GM12892 (cell line): ENCODE measurements around the gene PTMS.

Experiments
- DNase-seq: peaks from one replicate; pipeline ENCODE4 v3.0.0; 2011; ENCODE audit not compliant: insufficient read length
- FAIRE-seq: peaks from 2 replicates; lab custom pipeline; 2011; peaks lifted over from hg19 to GRCh38; lab: Jason Lieb, UNC
- POLR2A ChIP-seq: IDR thresholded peaks from 2 replicates; pipeline ENCODE4 v1.6.1; 2011; ENCODE audit warnings: low read depth, low read length, control low read depth
- POLR2AphosphoS5 ChIP-seq: IDR thresholded peaks from 2 replicates; pipeline ENCODE4 v1.6.1; 2011; ENCODE audit warnings: low read depth, low read length, control low read depth
- TAF1 ChIP-seq: IDR thresholded peaks from 2 replicates; pipeline ENCODE4 v1.6.1; 2011; ENCODE audit warnings: low read depth, mild to moderate bottlenecking, control low read depth, low read length, borderline replicate concordance

Gene PTMS

DNA sequence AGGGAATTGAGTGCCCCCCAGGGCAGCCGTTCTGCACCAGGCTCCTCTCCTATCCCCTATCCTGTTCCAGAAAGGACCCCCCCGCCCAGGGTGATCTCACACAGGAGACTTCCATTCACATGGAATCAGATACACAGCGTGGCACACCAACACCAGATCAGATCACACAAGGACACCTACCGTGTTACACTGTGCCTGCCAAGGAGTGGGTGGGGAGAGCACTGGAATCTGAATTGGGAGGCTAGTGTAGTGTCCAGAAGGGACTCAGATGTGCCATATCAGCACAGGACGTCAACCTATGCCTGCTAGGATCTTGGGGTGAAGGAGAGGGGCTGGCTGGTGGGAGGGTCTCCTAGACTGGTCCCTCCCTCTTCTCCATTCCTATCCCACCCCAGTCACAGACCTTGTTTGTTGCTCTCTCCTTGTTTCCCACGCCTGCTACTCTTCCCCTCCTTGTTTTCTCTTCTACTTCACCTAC, 2.3 kb downstream of the PTMS start:
- TF ChIP-seq POLR2AphosphoS5: no peak
- no peak for TF ChIP-seq TAF1
- TF ChIP-seq POLR2A: no peak
- FAIRE-seq: no peak
- DNase-seq: no peak

DNA sequence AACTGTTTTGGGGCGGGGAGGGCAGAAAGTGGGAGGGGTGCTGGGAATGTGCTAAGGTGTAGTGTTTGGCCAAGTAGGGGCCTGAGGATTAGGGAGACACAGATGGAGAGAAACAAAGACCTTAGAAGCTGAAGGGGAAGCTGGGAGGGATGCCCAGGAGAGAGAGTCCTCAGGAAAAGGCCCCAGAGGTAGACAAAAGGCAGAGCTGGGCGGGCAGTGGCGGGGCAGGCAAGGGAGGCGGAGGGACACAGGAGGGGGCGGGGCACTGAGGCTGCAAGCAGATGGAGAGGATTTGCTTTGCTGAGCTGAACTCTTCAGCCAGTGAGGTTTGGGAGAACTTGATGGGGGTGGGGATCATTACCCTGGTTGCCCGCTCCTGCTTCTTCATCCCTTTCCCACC, 2.8 kb downstream of the PTMS start:
- DNase-seq: no peak
- no peak for TF ChIP-seq POLR2A
- no peak for TF ChIP-seq POLR2AphosphoS5
- TF ChIP-seq TAF1: no peak
- no peak for FAIRE-seq

DNA sequence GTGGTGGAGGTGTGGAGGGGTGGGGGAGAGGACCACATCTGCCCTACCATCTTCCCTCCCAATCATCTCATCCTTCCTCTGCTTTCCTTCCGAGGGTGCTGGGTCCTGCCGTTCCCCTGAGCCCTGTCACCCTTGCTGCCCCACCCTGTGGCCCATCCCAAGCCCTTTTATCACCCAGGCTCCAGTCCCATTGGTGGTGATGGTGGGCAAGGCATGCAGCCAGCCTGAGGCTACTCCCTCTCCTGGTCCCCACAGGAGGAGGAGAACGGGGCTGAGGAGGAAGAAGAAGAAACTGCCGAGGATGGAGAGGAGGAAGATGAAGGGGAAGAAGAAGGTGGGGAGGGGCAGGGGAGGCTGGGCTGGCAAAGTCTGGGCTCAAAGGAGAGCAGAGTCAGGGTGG, 3.5 kb downstream of the PTMS start:
- DNase-seq: no peak
- TF ChIP-seq POLR2A (no peak), TAF1 (no peak), POLR2AphosphoS5 (no peak)
- FAIRE-seq: no peak

DNA sequence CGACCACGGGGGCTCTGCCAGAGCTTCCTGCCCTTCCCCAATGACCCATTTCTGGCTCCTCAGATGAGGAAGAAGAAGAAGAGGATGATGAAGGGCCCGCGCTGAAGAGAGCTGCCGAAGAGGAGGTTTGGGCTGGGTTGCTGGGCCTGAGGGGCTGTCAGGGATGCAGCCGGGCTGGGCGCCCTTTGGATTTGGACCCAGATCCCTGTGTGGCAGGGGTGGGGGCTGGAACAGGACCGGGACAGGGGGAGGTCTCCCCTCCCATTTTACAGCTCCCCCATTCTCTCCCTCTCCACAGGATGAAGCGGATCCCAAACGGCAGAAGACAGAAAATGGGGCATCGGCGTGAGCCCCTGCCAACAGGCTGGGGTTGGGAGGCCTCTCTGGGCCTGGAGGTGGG, 3.9 kb downstream of the PTMS start:
- DNase-seq (no peak), FAIRE-seq (no peak)
- TF ChIP-seq TAF1: no peak
- no peak for TF ChIP-seq POLR2A
- TF ChIP-seq POLR2AphosphoS5: no peak

DNA sequence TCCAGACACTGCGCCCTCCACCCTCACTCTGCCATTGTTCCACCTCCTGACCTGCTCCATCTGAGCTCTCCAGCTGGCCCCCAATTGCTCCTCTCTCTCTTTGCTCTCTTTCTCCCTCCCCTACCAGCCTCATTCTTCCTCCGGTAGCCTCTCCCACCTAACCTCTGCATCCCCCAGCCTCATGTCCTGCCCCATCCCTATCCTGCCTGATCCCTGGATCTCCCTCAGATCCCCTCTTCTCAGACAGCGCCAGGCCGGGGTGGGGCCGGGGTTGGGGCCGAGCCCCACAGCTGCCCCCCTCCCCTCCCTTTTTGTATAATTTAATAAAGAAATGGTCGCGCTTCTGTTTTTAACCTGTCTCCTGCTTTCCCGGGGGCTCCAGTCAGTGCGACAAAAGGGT, 4.4 kb downstream of the PTMS start:
- TF ChIP-seq POLR2A (no peak), POLR2AphosphoS5 (no peak), TAF1 (no peak)
- FAIRE-seq: no peak
- DNase-seq: no peak

DNA sequence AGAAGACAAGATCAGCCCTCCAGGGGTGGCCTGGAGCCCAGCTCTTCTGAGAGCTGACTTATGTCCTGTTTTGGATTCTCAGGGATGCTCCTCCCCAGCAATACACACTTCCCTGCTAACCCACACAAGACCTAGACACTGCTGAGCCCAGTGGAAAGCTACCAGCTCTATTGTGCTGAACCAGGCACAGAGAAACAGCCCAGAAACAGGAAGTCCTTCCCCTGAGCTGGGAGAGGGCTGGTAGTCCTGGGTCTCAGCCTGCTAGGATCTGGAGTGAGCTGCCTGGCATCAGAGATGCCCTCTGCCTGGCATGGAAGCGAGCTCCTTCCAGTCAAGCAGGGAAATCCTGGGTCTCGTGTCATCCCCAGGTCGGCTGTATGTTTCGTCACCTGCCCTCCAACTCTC, 4.9 kb downstream of the PTMS start:
- no peak for FAIRE-seq
- no peak for DNase-seq
- TF ChIP-seq TAF1 (no peak), POLR2A (no peak)

DNA sequence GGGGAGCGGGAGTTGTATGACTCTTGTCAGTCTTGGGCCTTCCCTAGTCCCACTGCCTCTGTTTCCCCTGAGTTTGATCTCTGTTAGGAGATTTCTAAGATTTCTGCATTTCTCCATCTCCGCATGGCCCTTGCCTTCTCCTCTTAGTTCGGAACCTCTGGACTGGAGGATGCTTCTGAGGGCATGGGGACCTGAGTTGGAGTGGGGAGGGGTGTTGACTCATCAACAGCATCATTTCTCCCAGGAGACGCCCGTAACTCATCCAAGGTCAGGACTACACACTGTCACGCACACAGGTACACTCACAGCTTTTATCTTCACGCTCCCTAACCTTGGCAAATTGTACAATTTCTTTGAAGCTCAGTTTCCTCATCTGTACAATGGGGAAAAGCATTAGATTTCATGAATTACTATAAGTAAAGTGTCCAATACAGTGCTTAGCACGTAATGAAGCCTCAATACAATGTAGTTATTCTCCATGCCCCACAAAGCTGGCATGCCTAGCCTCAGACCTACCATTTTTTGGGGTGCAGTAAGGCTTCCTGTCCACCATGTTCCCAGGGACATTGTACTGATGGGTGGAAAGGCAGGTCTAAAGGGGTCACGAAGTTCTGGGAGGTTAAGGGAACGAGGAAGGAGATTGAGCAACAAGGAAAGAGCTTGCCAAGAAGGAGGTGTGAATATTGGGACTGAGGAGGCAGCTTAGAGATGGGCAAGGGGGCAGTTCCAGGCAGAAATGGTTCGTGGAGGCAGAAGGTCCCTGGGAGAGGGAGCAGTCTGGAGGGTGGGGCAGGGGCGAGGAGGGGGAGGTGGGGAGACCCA, 5.6 kb downstream of the PTMS start:
- no peak for TF ChIP-seq POLR2AphosphoS5
- no peak for TF ChIP-seq POLR2A
- no peak for TF ChIP-seq TAF1
- DNase-seq (no peak), FAIRE-seq (peak; percentile 9)

DNA sequence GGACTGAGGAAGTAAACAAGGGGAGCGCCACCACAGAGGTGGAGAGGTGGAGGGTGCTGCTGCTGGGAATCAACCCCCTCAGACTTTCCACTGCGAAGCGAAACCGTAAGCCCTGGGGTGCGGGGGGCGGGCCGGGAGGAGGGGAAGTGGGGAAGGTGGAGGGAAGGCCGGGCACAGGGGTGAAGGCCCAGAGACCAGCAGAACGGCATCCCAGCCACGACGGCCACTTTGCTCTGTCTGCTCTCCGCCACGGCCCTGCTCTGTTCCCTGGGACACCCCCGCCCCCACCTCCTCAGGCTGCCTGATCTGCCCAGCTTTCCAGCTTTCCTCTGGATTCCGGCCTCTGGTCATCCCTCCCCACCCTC, 6.2 kb downstream of the PTMS start, which contains the start of gene LAG3:
Gene LAG3, plus strand, starts transcription at position 190 of the 365 bp plus-strand sequence. CDS start 333 bp downstream, outside the sequence.
- no peak for TF ChIP-seq POLR2A
- TF ChIP-seq POLR2AphosphoS5: no peak
- TF ChIP-seq TAF1: no peak
- DNase-seq (no peak), FAIRE-seq (peak; percentile 48)

DNA sequence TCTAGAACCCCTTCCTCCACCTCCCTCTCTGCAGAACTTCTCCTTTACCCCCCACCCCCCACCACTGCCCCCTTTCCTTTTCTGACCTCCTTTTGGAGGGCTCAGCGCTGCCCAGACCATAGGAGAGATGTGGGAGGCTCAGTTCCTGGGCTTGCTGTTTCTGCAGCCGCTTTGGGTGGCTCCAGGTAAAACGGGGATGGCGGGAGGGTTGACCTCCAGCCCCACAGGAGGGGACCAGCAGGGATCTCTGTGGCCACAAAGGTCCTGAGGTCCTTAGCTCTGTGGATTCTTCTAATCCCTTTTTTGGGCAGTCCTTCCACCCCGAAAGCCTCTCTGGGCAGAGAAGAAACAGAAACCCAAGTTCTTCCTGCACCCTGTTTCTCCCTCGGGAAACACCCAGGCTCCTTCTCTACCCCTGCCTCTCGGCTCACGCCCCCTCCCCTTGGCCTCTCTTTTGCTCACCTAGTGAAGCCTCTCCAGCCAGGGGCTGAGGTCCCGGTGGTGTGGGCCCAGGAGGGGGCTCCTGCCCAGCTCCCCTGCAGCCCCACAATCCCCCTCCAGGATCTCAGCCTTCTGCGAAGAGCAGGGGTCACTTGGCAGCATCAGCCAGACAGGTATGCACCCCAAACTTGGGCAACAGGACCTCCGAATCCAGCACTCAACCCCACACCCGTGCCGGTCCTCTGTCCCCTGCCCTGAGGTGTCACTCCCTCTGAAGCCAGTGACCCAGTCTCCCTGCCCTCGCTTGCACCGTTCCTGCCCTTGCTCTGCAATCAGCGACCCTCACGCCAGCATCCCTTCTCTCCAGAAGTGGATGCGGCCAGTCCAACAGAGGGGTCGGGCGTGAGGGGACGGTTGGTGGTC, 6.8 kb downstream of the PTMS start:
- no peak for DNase-seq
- no peak for FAIRE-seq
- TF ChIP-seq POLR2A (no peak), TAF1 (no peak), POLR2AphosphoS5 (no peak)

DNA sequence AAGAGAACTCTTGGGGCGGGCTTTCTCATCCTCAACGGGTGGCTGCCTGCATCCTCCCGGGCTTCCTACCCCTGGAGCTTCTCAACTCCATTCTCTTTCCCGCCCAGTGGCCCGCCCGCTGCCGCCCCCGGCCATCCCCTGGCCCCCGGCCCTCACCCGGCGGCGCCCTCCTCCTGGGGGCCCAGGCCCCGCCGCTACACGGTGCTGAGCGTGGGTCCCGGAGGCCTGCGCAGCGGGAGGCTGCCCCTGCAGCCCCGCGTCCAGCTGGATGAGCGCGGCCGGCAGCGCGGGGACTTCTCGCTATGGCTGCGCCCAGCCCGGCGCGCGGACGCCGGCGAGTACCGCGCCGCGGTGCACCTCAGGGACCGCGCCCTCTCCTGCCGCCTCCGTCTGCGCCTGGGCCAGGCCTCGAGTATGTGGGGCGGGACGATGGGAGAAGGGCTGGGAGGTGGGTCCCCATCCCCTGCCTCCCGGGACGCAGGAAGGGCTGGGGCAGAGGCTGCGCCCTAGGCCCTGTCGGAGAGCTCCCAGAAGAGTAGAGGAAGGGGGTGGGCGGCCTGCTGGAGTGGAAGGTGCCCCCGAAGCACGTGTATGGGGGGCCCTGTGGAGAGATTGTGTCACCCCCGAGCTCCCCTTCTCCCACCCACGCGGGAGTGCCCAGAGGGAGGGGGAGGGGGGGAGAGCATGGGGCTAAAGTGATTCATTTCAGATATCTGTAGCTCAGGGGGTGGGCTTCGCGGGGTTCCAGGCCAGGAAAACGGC, 7.6 kb downstream of the PTMS start:
- no peak for TF ChIP-seq POLR2A
- no peak for TF ChIP-seq POLR2AphosphoS5
- FAIRE-seq (no peak), DNase-seq (no peak)
